Epidermal melanocyte (primary cell): ENCODE measurements around the gene NAALADL2.

Experiments used
- DNase-seq: peaks from one replicate; pipeline ENCODE4 v3.0.0; 2011; ENCODE audit warnings: low spot score; ENCODE audit not compliant: insufficient read length

Gene NAALADL2

DNA sequence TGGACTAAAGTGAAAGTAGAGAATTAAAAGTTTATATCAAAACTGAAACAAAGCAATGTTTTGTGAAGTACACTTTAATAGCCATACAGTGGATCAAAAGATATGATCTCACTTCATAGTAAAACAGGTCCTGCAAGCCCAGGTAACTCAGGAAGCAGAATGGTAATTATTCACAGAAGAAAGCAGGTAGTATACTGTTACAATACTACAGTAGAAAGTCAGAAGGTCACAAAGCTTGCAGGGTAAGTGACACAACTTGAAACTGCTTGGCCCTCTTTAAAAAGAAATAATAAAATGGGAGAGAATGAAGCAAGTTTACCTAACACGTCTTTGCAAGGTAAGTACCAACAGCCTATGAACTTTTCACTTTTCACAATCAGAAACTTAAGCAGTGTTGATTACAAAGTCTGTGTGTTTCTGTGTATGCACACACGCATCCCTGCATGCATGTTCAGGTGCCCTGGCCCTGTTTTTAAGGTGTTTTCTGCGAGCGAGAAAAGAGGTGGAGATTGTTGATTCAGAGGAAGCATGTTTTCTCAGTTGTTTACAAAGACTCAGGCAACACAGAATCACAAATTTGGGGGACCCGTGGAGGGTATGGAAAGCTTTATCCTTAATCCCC is at the start of gene NAALADL2:
Gene NAALADL2 (plus strand): TSS at position 221 of the 622 bp plus-strand sequence.
- DNase-seq: no peak

DNA sequence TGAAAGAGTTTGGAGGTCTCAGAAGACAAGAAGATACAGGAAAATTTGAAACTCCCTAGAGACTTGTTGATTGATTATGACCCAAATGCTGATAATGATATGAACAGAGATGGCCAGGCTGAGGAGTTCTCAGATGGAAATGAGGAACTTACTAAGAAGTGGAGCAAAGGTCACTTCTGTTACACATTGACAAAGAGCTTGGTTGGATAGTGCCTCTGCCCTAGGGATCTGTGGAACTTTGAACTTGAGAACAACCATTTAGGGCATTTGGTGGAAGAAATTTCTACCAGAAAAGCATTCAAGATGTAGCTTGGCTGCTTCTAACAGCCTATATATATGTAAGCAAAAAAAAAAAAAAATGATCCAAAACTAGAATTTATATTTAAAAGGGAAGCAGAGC is 48.9 kb upstream of the NAALADL2 start:
- no peak for DNase-seq

DNA sequence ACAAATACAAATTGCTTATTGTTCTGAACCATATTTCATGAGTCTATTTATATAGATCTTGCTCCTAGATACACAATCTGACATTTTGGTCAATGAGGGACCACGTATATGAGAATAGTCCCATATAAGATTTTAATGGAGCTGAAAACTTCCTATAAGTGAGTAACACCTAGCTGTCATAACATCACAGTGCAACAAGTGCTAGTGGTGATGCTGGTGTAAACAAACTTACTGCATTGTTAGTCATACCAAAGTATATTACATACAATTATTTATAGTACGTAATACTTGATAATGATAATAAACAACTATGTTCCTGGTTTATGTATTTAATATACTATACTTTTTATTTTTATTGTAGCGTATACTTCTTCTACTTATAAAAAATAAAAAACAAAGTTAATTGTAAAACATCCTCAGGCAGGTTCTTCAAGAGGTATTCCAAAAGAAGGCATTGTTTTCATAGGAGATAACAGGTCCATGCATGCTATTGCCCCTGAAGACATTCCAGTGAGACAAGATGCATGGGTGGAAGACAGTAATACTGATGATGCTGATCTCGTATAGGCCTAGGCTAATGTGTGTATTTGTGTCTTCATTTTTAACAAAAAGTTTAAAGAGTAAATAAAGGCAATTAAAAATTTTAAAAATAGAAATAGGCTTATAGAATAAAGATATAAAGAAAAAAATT is 46.8 kb upstream of the NAALADL2 start:
- no peak for DNase-seq

DNA sequence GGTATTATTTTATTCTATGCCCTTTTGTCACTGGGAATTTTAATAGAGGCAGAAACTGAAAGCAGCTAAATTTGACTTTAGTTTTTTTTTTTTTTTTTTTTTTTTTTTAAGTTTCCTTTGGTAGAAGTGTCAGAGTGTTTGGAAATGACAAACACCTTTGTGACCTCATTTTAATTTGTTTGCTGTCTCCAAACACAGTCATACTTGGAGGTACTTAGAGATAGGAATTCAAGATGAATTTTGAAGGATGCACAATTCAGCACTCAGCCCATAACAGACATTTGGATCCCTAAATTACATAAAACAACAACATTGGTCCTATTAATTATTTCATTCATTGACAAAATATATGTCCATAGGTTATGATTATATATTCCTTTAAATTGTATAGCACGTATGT is 43.4 kb upstream of the NAALADL2 start:
- no peak for DNase-seq

DNA sequence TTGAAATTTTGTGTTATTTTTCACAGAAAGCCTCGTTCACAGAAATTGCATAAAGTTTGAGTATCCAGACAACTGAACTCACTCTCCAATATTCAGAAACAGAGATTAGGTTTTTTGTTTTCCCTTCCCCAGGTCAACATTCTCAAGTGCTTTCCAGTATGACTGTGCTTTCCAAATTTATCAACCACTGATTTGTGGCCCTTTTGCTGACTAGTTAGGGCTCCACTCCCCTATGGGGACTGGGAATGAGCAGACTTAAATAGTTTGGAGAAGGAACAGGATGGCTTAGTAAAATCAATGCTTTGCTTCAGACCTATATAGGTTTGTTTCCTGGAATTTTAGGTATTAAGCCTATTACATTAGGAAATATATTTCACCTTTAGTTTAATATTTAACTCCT is 38.2 kb upstream of the NAALADL2 start:
- DNase-seq: no peak

DNA sequence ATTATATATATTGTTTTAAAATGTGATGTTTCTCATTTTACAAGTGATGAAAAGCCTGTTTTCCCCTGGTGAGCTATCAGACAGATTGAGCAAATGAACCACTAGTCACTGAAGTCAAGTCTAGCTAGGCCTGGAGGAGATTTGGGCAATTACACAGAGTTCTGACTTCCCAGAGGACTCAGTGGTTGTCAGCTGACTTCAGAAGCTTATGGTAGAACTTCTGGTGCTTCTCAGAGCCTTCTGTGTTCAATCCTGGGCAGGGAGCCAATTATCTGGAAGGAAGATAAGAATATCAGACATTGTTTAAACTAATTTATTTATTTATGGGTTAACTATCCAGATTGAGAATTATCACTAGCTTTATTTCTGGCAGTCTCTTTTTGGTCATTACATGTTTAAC is 37.7 kb upstream of the NAALADL2 start:
- DNase-seq: peak; percentile 25

DNA sequence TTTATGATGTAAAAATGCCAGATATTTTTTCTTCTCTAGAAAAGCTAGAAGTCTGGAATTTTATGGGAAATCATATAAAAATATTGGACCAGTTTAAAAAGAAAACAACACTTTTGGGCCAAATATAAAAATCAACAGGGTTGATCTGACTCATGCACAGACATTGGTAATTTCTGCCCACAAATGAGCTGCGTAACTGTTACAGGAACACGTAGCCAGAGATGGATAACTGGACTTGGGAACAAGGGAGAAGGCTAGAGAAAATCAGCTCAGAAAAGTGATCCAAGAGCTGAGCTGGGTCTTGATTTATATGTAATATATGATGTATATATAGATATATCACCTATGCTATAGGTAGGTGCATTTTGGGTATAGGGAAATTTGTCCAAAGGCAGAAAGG is 36.8 kb upstream of the NAALADL2 start:
- DNase-seq: no peak

DNA sequence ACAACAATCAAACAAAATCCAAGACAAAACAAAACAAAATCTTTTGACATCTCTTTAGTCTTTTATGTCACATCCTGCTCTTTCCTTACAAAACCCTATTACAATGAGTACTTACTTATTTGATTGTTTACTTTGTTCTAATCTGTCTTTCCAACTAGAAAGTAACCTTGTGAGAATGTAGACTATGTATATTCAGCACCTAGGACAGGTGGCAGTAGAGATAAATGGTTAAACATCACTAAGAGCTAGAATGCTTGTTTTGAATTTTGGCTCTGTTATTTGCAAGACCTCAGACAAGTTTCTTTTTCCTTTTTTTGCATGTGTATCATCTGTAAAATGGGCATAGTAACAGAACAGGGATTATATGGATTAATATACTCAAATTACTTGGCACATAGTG is 33.1 kb upstream of the NAALADL2 start:
- no peak for DNase-seq

DNA sequence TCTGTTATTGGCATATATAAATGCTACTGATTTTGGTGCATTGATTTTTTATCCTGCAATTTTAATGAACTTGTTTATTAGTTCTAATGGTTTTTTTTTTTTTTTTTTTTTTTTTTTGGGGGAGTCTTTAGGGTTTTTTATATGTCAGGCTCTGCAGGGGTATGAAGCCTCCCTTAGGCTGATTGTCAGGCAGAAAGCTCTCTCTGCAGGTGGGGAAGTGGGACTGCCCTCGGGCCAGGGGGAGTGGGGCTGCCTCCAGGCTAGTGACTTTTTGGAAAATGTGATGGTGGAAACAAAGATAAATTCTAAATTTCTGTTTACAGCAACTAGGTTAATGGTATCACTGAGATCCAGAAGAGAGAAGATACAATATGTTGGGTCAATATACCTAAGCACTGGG is 14.4 kb upstream of the NAALADL2 start:
- no peak for DNase-seq

DNA sequence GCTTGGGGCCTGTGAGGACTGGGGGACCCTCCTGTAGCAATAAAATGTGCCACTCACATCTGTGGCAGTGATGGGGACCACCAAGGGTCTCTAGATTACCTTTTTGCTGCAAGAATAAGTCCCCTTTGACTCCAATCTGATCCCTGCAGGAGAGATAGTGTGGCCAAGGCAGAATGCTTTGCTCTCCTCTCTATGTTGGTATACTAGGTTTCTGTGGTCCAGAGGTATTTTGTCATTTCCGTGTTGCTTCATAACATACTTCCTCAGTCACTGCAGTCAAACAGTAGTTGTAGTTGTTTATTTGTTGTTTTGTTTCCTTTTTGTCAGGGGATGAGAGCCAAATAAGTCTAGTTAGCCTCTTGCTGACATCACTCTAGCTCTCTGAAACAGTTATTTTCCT is 13.1 kb upstream of the NAALADL2 start:
- no peak for DNase-seq

DNA sequence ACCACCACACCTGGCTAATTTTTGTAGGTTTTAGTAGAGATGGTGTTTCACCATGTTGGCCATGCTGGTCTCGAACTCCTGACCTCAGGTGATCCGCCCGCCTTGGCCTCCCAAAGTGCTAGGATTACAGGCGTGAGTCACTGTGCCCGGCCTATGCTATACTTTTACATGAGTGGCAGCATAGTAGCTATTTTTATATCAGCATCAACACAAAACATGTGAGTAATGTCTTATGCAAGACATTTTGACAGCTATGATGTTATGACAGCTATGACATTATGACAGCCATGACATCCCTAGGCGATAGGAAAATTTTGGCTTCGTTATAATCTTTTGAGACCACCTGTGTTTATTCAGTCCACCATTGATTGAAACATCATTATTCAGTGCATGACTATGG is 4.1 kb upstream of the NAALADL2 start:
- DNase-seq: no peak

DNA sequence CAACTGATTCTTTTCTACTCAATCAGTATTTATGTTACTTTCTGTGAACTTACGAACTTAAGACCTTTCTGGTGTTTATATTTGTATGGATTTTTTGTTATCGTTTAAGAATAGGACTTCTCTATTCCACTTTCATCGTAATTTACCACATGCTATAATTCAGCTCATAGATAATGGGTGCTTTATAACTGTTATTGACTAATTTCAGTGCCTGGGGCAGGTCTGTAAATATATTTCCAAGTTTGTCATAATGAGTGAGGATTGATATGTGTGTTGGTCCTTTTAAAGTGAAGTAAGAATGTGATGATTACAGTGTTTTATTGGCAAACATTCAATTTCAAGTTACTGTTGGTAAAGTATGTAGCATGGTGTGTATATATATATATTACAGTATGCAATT is 1.8 kb upstream of the NAALADL2 start:
- no peak for DNase-seq

DNA sequence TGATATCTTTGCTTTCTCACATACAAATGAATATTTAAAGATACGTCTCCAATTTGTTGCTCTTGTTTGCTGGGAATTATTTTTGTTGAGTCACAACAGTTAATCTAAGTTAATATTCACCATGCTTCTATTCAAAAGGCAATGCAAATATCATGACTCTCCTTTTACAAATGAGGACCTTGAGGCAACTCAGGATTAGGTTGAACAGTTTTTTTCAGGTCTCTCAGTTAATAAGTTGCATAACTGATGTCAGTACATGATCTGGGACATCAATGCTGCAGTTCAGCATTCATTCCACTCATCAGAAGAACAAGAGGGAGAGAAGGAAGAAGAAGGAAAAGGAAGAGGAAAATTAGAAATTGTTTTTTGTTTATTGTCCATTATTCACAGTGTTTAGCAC is 781 bp upstream of the NAALADL2 start:
- no peak for DNase-seq

DNA sequence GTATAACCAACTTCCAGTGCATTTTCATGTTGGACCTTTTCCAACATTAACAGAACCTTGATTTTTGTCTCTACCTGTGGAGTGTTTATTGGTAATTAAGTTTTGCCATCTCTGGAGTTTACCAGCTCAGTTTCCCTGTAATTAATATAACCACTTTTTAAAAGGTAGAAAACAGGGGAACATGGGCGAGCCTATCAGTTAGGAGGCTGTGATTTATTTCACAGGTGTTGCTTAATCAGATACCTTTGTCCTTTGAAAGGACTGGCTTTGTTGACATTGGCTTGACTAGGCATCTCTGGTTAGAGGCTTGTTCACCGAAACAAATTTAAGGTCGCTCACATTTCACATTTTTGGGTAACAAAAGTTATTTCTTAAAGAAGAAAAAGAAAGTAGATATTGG is 622 bp downstream of the NAALADL2 start:
- no peak for DNase-seq

DNA sequence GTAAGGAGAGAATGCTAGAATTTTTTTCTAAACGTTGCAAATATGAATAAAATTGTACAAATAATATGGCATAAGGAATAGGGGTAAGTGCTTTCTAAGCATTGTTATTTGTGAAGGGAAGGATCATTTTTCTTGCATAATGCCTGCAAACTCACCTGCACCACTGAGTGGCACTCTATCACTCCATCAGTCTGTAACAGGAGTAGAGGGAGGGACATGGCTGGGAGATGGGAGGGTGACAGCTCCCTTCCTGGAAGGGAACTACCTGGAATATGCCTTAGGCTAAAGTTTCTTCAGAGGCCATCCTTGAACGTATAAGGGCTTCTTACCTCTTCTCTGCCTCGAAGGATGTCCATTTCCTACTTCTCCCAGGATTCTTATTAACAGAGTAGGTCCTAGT is 3.0 kb downstream of the NAALADL2 start:
- no peak for DNase-seq

DNA sequence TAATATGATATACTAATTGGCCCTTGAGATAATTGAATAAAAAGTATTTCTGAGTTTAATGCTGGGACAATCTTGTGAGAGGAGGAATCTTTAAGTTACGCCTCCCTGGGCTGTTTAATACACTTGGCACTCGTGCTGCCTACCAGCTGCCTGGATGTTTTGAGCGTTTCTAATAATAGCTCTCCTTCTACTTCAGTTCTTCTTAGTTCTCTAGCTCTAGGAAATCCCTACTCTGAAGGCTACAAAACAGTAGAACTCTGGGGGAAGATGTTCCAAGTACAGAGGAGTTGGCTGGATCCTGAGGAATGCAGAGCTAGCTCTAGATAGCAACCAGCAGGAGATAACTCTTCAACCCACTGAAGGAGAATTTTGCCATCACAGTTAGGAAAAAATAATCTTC is 3.5 kb downstream of the NAALADL2 start:
- DNase-seq: no peak

DNA sequence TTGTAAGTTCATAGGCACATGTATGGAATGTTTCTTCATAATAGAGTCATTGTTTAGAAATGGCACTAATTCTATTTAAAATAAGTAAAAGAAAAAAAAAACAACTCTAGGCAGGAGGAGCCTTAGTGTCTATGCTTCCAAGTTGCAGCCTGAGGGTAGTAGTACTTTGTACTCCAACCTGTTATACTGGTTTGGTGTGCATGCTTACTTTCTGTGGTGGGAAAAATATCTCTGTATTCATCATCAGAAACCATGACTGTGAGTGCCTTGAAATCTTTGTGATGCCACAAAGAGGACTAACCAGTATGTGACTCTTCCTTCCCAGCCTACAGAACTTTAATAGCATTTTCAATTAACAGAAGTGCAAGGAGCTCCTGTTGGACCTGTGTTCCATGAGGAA is 4.4 kb downstream of the NAALADL2 start:
- no peak for DNase-seq

DNA sequence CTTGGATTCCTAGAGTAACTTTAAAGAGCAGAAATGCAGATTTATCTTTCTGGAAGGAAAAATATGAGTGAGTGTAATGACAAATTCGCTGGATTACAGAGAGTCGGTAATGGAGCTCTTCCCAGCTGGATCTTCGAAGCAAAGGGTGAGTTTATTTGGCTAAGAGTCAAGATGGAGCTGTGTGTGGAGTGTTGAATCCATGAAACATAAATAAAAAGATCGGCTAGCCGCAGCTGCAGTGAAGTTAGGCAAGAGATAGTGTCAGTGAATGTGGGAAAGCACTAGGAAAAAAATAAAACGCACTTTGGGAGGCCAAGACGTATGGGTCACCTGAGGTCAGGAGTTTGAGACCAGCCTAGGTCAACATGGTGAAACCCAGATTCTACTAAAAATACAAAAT is 10.3 kb downstream of the NAALADL2 start:
- DNase-seq: no peak

DNA sequence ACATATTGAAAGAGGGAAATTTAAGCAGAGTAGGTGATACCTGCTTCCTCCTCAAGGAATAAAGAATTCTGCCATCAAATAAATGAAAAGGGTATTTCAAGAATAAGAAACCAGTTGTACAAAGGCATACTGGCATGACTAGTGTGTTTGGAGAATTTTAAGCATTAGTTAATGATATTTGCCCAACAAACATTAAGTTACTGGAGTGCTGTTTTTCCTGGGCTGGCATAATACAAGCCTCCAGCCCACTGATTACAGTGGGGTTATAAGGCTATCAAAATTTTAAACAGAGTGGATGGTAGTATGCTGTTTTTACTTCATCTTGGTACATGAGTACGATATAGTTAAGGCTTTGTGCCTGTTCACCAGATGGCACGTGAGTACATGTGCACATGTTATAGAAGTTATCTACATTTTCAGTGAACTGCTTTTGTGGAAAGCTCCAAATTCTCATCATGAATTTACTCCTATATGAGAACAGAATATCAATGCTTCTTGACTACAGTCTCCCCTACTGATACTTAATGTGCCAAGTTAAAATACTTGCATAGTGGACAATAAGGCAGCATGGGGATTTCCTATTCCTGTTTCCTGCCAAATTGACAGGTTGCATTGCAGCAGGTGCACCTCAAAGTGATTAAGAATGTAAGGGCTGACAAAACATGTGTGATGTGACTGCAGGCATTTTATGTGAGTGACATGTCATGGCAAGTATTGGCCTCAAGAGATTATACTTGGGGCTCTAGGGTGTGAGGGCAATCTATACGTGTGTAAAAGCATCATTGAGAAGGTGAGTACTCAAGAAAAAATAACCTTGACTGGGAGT is 14.9 kb downstream of the NAALADL2 start:
- DNase-seq: no peak

DNA sequence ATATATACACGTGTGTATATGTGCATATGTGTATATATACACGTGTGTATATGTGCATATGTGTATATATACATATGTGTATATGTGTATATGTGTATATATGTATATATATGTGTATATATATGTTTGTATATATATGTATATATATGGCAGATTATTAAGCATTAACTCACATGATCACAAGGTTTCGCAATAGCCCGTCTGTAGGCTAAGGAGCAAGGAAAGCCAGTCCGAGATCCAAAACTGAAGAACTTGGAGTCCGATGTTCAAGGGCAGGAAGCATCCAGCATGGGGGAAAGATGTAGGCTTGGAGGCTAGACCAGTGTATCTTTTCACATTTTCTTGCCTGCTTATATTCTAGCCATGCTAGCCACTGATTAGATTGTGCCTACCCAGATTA is 23.7 kb downstream of the NAALADL2 start:
- no peak for DNase-seq

DNA sequence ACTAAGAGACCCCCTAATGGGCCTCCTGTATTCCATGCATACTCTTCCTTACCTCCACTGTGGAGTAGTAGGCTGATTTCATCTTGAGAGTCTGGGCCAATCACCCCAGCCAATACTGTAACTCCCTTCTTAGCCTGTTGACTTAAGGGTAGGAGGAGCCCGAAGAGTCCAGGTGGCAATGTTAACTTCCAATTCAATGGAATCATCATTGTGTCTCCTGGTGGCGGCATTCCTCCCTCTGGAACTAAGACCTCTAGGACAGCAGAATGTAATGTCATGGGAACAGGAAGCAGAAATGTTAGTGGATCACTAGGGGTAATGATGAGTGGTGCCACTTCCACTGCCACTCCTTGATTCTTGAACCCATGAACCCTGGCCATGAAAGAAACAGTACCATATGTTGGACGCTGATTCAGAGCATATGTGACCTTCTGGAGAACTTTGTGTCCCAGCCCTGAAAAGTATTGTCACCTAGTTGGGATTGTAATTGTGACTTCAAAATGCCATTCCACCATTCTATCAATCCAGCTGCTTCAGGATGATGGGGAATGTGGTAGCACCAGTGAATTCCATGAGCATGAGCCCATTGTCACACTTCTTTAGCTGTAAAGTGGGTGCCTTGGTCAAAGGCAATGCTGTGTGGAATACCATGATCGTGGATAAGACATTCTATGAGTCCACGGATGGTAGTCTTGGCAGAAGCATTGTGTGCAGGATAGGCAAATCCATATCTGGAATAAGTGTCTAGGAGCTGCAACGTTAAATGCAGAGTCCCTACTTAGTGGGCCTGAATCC is 24.9 kb downstream of the NAALADL2 start:
- no peak for DNase-seq
